GM19025 (cell line): ENCODE measurements around the gene KMT2E.

Source experiments
- ATAC-seq: cut with Tn5 transposase; IDR thresholded peaks from one replicate; pipeline ENCODE4 v1.9.1; 2021; ENCODE audit warnings: mild to moderate bottlenecking, low read depth, moderate library complexity; ENCODE audit not compliant: unreplicated experiment

KMT2E gene

GRCh38 chr7:105006367-105007136, 7.5 kb upstream of the KMT2E start:
- ATAC-seq, result no peak

- no peak for ATAC-seq
These were observed 6.7 kb upstream of the KMT2E start for GRCh38 chr7:105007298-105007697.

- ATAC-seq, result no peak
These were observed 4.1 kb upstream of the KMT2E start for GRCh38 chr7:105009667-105010503.

GRCh38 chr7:105010504-105011130, 3.4 kb upstream of the KMT2E start:
- no peak for ATAC-seq

GRCh38 chr7:105011141-105011830, 2.7 kb upstream of the KMT2E start:
- ATAC-seq, result no peak

- no peak for ATAC-seq
These were observed 2.0 kb upstream of the KMT2E start for GRCh38 chr7:105011831-105012502.

- peak; percentile 71 for ATAC-seq
These were observed 1.3 kb upstream of the KMT2E start for GRCh38 chr7:105012503-105013220.

GRCh38 chr7:105013221-105013815, 687 bp upstream of the KMT2E start:
- peak; percentile 22 for ATAC-seq

- ATAC-seq, result no peak
These were observed 836 bp downstream of the KMT2E start for GRCh38 chr7:105014693-105015389.

- ATAC-seq, result no peak
These were observed 1.5 kb downstream of the KMT2E start for GRCh38 chr7:105015390-105015965.

GRCh38 chr7:105016068-105016708, 2.2 kb downstream of the KMT2E start:
- ATAC-seq, result no peak

GRCh38 chr7:105016709-105017656, 3.0 kb downstream of the KMT2E start:
- ATAC-seq, result no peak

- ATAC-seq, result no peak
These were observed 3.8 kb downstream of the KMT2E start for GRCh38 chr7:105017657-105018365.

GRCh38 chr7:105019269-105019668, 5.3 kb downstream of the KMT2E start:
- ATAC-seq, result no peak

- ATAC-seq, result no peak
These were observed 6.9 kb downstream of the KMT2E start for GRCh38 chr7:105020926-105021325.

- ATAC-seq, result no peak
These were observed 7.3 kb downstream of the KMT2E start for GRCh38 chr7:105021352-105021751.
